Duodenal mucosa (tissue), 2 donors: ENCODE data around the gene POU1F1.
A peak's percentile ranks its signal among the peaks of the same experiment; 100 is the strongest.
"Not testable (repeated sequence)": the region's sequence is repeated elsewhere in the genome, so short reads cannot be mapped to it uniquely, and the experiment has no call there.

ENCODE experiments used
- H3K27ac ChIP-seq: one replicate; pipeline ENCODE4 v1.7.0; 2013; ENCODE audit warnings: low read depth, low read length
- H3K27me3 ChIP-seq, 2 donors: one replicate each; pipeline ENCODE4 v1.7.0; 2013; ENCODE audit warnings: low read length in 2 of 2, control low read depth in 1 of 2; ENCODE audit not compliant: insufficient read depth in 2 of 2, control insufficient read depth in 1 of 2
- H3K36me3 ChIP-seq, 2 donors: one replicate each; pipeline ENCODE4 v1.7.0; 2013; ENCODE audit warnings: low read length in 2 of 2, control low read depth in 1 of 2; ENCODE audit not compliant: insufficient read depth in 2 of 2, control insufficient read depth in 1 of 2
- H3K4me1 ChIP-seq, 2 donors: one replicate each; pipeline ENCODE4 v1.7.0; 2013; ENCODE audit warnings: low read length in 2 of 2, control low read depth in 1 of 2; ENCODE audit not compliant: insufficient read depth in 2 of 2, control insufficient read depth in 1 of 2
- H3K4me3 ChIP-seq, 2 donors: one replicate each; pipeline ENCODE4 v1.7.0; 2013; ENCODE audit warnings: low read length in 2 of 2, low read depth in 1 of 2
- H3K9ac ChIP-seq, 2 donors: one replicate each; pipeline ENCODE4 v1.7.0; 2013; ENCODE audit warnings: low read length in 2 of 2, low read depth in 1 of 2
- H3K9me3 ChIP-seq, 2 donors: one replicate each; pipeline ENCODE4 v1.7.0; 2013; ENCODE audit warnings: low read length in 2 of 2, control low read depth in 1 of 2; ENCODE audit not compliant: control insufficient read depth in 1 of 2

POU1F1 gene

GRCh38 chr3:87260270-87260669, 16.1 kb downstream of the POU1F1 start:
- Histone ChIP-seq H3K27ac (no peak overlapping the region), H3K27me3 (no peaks in the 10 kb centered on the region), H3K9ac (no peak overlapping the region), H3K36me3 (no peaks in the 10 kb centered on the region), H3K9me3 (no peaks in the 10 kb centered on the region), H3K4me3 (no peak overlapping the region), H3K4me1 (no peaks in the 10 kb centered on the region)

GRCh38 chr3:87250009-87250408, 26.4 kb downstream of the POU1F1 start:
- Histone ChIP-seq H3K4me3 (no peak overlapping the region), H3K4me1 (no peaks in the 10 kb centered on the region), H3K9me3 (no peaks in the 10 kb centered on the region), H3K27ac (no peak overlapping the region), H3K36me3 (peaks cover 21 to 38% of the 10 kb centered on the region in 2 donors), H3K9ac (no peak overlapping the region), H3K27me3 (no peaks in the 10 kb centered on the region)

GRCh38 chr3:87248831-87249230, 27.6 kb downstream of the POU1F1 start:
- Histone ChIP-seq H3K36me3 (peaks cover 21 to 36% of the 10 kb centered on the region in 2 donors), H3K27ac (no peak overlapping the region), H3K27me3 (no peaks in the 10 kb centered on the region), H3K4me3 (no peak overlapping the region), H3K9ac (no peak overlapping the region), H3K4me1 (no peaks in the 10 kb centered on the region), H3K9me3 (no peaks in the 10 kb centered on the region)

GRCh38 chr3:87248231-87248630, 28.2 kb downstream of the POU1F1 start:
- H3K27ac ChIP-seq, H3K9ac ChIP-seq, H3K27me3 ChIP-seq, H3K4me1 ChIP-seq, H3K4me3 ChIP-seq, H3K9me3 ChIP-seq: not testable (repeated sequence)
- peaks cover 18 to 31% of the 10 kb centered on the region in 2 donors for H3K36me3 ChIP-seq

- Histone ChIP-seq H3K4me1 (no peaks in the 10 kb centered on the region), H3K4me3 (no peak overlapping the region), H3K9ac (no peak overlapping the region), H3K27ac (no peak overlapping the region), H3K27me3 (no peaks in the 10 kb centered on the region), H3K9me3 (no peaks in the 10 kb centered on the region), H3K36me3 (peaks cover 18 to 31% of the 10 kb centered on the region in 2 donors)
Observed at GRCh38 chr3:87247430-87247773, 29.0 kb downstream of the POU1F1 start.

- Histone ChIP-seq H3K9me3 (no peaks in the 10 kb centered on the region), H3K36me3 (peaks cover 18 to 31% of the 10 kb centered on the region in 2 donors), H3K27me3 (no peaks in the 10 kb centered on the region), H3K4me1 (no peaks in the 10 kb centered on the region), H3K4me3 (no peak overlapping the region), H3K9ac (no peak overlapping the region), H3K27ac (no peak overlapping the region)
Observed at GRCh38 chr3:87246662-87247429, 29.5 kb downstream of the POU1F1 start.

- H3K9me3 ChIP-seq, result no peaks in the 10 kb centered on the region
- no peak overlapping the region for H3K27ac ChIP-seq
- no peaks in the 10 kb centered on the region for H3K27me3 ChIP-seq
- no peaks in the 10 kb centered on the region for H3K4me1 ChIP-seq
- H3K9ac ChIP-seq, result no peak overlapping the region
- peaks cover 0 to 6% of the 10 kb centered on the region in 2 donors for H3K36me3 ChIP-seq
- H3K4me3 ChIP-seq, result no peak overlapping the region
Observed at GRCh38 chr3:87236093-87236492, 40.3 kb downstream of the POU1F1 start.

GRCh38 chr3:87233805-87234204, 42.6 kb downstream of the POU1F1 start:
- Histone ChIP-seq H3K27ac (no peak overlapping the region), H3K36me3 (peaks cover 0 to 6% of the 10 kb centered on the region in 2 donors), H3K9ac (no peak overlapping the region), H3K9me3 (no peaks in the 10 kb centered on the region), H3K4me1 (peaks cover under 1 to 5% of the 10 kb centered on the region in 2 donors), H3K4me3 (no peak overlapping the region), H3K27me3 (no peaks in the 10 kb centered on the region)

GRCh38 chr3:87229113-87229512, 47.3 kb downstream of the POU1F1 start:
- Histone ChIP-seq H3K27me3 (no peaks in the 10 kb centered on the region), H3K4me3 (peak overlapping the region in 1 of 2 donors; percentile 93), H3K9me3 (no peaks in the 10 kb centered on the region), H3K27ac (no peak overlapping the region), H3K36me3 (no peaks in the 10 kb centered on the region), H3K9ac (no peak overlapping the region), H3K4me1 (peaks cover 14 to 26% of the 10 kb centered on the region in 2 donors)

- peak overlapping the region; percentile 98 for H3K9ac ChIP-seq
- peaks cover 14 to 26% of the 10 kb centered on the region in 2 donors for H3K4me1 ChIP-seq
- peak overlapping the region; percentile 93 to 94 for H3K4me3 ChIP-seq
- no peak overlapping the region for H3K27ac ChIP-seq
- H3K9me3 ChIP-seq, result no peaks in the 10 kb centered on the region
- no peaks in the 10 kb centered on the region for H3K27me3 ChIP-seq
- no peaks in the 10 kb centered on the region for H3K36me3 ChIP-seq
Observed at GRCh38 chr3:87228316-87228715, 48.1 kb downstream of the POU1F1 start.
